Embryonic facial prominence (tissue), 1 donor: ENCODE data around the gene TRIM46.
"Not testable (repeated sequence)": the region's sequence is repeated elsewhere in the genome, so short reads cannot be mapped to it uniquely, and the experiment has no call there.

Experiments
- DNase-seq: peaks from one replicate; pipeline ENCODE4 v3.0.0-alpha.2; 2016; ENCODE audit errors: extremely low spot score

Gene TRIM46

DNA sequence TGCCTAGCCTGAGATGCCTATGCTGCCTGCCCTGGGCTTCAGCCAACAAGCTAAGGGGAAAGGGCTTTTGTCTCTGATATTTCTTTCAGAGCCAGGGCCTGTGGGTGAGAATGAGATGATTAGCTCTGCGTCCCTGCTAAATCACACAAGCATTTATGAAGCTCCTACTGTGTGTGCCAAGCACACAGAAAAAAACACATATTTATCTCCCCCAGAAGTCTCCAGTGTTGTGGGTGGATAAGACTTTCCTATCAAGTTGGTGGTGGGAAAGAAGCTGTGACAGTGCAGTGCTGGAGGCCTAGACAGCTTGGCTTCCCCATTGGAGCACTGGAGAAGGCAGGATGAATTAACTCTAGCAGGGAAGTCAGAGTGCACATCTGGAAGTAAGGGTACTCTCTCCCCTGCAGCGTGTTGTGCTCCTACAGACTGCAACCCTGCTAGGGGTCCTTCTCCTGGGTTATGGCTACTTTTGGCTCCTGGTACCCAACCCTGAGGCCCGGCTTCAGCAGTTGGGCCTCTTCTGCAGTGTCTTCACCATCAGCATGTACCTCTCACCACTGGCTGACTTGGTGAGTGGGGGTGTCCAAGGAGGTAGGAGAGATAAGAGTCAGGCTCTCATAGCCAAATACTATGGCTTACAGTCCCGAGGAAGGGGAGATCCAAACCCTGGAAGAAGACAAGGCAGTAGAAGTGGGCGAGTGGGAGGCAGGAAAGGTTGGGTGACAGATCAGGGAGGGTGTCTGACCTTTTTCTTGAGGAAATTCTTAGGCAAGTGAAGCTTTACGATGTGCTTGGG lies 36.3 kb upstream of the TRIM46 start:
- no peak for DNase-seq

DNA sequence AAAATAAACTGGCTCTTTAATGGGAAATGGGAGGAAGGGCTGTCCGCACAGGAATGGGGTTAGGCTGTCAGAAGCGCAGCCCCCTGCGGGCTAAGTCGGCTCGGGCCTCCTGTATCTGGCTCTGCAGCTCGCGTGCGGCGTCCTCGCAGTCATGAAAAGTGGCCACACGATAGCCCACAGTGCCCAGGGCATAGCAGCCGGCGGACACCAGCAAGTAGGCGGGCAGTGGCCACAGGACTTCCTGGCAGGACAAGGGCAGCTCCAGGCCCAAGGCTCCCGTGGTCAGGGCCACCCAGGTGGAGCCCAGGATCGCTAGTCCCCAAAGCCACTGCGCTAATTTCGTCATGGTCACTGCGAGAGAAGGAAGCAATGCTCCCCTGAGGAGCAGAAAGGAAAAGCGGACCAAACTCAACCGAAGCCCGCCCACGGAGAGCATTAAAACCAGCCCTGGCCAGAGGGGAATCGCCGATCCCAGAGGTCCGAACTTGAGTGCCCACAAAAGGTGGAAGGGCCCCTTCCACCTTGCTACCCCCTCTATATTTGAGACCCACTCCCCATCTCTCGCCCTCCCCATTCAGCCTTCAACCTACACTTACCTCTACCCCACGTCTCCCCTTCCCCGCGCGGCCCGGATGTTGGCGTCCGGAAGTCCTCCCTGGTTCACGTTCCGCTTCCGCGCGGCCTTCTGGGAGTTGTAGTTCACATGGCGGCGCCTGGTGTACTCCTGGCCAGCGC lies 33.6 kb upstream of the TRIM46 start, which contains the start of gene DPM3:
DPM3 (minus strand) TSS at position 637 of the 735 bp plus-strand sequence; CDS start at position 346, 291 bp downstream.
- DNase-seq = peak; percentile 71

DNA sequence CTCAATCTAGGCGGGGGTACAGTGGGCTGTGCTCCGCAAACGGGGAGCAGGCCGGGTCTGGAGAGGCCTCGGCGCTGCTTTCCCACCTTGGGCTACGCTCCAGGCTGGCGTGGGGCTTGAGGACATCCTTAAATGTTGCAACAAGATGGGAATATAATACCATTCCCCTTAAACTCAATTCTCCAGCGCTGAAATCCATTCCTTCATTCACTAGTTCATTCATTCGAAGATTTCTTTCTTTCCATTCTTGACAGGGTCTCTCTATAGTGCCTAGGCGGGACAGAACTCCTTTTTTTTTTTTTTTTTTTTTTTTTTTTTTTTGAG lies 33.1 kb upstream of the TRIM46 start:
- DNase-seq = no peak

DNA sequence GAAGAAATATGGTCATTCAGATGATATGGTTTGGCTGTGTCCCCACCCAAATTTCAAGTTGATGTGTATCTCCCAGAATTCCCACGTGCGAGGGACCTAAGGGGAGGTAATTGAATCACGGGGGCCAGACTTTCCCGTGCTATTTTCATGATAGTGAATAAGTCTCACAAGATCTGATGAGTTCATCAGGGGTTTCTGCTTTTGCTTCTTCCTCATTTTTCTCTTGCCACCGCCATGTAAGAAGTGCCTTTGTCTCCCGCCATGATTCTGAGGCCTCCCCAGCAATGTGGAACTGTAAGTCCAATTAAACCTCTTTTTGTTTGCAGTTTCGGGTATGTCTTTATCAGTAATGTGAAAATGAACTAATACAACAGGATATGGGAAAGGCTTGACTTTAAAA lies 31.9 kb upstream of the TRIM46 start:
- no peak for DNase-seq

DNA sequence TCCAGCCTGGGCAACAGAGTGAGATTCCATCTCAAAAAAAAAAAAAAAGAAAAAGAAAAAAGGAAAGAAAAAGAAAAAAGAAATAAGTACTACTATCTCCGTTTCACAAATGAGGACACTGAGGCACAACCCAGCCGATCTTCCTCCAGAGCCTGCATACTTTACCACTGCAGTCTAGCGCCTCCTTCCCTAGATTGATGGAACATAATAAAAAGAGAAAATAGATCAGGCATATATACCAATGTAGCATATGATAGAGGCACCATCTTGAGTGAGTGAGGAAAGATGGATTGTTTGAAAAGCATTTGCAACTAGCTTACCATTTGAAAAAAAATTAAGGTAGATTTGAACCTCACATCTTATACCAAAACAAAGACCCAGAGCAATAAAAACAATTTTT lies 28.2 kb upstream of the TRIM46 start:
- no peak for DNase-seq

DNA sequence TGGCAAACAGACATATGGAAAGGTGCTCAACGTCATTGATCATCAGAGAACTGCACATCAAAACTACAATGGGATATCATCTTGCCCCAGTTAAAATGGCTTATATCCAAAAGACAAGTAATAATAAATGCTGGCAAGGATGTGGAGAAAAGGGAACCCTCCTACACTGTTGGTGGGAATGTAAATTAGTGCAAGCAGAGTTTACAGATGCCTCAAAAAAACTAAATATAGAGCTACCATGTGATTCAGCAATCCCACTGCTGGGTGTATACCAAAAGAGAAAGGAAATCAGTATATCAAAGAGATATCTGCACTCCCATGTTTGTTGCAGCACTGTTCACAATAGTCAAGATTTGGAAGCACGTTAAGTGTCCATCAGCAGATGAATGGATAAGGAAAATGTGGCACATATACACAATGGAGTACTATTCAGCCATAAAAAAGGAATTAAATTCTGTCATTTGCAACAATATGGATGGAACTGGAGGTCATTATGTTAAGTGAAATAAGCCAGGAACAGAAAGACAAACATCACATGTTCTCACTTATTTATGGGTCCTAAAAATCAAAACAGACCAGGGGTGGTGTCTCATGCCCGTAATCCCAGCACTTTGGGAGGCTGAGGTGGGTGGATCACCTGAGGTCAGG lies 17.5 kb upstream of the TRIM46 start:
- not testable (repeated sequence) for DNase-seq

DNA sequence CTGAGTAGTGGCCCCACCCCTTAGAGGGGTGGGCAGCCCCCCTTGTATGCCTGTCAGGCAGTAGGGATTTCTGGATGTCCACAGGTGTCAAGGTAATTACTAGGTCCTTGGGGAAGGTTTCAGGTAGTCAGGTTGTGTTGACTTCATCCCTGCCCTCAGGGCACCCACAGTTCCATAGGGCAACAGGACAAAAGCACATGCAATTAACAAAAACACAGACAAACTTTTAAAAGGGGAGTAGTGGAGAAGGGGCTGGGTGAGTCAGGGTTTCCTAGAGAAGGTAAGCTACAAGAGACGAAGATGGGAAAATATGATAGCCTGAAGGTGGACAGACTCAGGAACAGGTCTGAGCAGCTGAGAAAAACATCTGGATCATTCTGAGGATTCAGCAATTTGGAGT lies 14.7 kb upstream of the TRIM46 start:
- no peak for DNase-seq

DNA sequence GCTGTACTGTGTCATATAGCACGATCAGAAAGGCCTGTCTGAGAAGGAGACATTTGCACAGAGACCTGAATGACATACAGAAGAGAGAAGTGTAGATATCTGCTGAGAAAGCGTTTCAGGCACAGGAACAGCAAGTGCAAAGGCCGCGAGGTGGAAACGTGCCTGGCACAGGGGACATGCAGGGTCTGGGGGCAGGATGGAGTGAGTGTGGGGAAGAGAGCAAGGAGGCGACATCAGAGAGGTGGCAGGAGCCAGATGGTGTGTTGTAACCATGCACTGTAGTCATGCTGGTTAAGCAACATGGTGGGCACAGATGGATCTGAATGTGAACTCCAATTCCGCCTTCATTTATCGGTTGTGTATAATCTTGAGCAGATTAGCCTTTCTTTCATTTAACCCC lies 13.5 kb upstream of the TRIM46 start:
- no peak for DNase-seq

DNA sequence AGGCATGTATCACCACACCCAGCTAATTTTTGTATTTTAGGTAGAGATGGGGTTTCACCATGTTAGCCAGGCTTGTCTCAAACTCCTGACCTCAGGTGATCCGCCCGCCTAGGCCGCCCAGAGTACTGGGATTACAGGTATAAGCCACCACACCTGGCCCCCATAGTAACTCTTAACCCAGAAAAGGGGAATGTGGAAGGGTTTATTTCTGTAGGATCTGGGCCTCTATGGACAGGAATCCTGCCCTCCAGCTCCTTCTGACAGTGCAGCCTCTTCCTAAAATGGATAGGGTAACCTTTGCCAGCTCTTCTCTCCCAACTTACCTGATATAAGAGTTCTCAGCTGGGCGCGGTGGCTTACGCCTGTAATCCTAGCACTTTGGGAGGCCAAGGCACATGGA lies 11.0 kb upstream of the TRIM46 start:
- DNase-seq = not testable (repeated sequence)

DNA sequence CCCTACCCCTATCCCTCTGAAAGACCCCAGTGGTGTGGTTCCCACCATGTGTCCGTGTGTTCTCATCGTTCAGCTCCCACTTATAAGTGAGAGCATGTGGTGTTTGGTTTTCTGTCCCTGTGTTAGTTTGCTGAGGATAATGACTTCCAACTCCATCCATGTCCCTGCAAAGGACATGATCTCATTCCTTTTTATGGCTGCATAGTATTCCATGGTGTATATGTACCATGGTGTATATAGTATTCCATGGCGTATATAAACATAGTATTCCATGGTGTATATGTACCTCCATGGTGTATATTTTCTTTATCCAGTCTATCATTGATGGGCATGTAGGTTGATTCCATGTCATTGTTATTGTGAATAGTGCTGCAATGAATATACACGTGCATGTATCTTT lies 9.9 kb upstream of the TRIM46 start:
- DNase-seq = not testable (repeated sequence)

DNA sequence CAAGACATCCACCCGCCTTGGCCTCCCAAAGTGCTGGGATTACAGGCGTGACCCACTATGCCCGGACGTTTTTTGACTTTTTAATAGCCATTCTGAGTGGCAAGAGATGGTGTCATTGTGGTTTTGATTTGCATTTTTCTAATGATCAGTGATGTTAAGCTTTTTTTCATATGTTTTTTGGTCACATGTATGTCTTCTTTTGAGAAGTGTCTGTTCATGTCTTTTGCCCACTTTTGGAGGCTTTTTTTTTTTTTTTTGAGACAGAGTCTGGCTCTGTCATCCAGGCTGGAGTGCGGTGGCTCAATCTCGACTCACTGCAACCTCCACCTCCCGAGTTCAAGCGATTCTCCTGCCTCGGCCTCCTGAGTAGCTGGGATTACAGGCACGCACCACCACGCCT lies 9.0 kb upstream of the TRIM46 start:
- not testable (repeated sequence) for DNase-seq

DNA sequence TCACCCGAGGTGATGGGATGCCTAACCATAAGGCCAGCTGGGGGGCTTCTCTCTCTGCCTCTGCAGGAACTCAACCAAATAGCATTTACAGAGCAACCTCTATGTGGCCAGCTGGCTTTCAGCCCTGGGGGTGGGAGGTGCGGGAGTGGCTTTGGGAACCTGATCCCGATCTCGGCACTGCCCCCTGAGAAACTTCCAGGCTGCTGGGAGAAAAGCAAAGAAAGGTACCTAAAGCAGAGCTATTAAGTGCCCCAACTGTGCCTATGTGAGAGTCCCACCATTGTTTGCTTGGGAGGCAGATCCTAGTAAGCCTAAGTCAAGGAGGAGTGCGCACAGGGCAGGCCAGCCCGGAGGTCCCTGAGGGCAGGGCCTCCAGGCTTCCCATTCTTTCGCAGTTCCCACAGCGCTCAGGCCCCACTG lies 7.6 kb upstream of the TRIM46 start:
- DNase-seq = no peak

DNA sequence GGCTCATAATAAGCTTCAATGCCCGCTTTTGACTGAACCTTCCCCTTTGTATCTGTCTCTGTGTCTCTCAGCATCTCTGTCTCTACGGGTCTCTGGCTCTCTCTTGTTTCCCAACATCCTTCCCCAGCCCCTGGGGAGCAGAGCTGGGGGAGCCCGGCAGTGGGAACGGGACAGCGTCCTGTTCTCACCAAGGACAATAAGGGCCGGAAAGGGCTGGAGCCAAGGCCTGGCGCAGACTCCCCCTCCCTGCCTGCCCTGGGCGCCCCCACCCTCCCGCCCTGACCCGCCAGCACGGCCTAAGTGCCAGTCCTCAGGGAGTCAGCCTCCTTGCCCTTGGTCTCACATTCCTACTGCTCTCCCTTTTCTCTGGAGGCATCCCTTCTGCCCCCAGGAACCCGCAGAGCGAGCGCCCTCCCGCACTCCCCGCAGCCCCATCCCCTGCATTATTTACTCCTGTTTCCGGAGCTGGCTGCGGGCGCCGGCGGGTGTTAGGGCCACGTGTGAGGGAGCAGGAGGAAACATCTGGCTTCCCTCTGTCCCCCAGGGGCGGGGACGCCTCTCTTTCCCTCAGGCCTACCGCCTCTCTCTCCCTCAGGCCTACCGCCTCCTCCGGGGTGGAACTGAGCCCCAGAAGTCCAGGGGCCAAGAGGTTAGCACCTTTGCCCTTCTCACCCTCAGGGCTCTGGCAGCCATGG lies 7.0 kb upstream of the TRIM46 start:
- no peak for DNase-seq

DNA sequence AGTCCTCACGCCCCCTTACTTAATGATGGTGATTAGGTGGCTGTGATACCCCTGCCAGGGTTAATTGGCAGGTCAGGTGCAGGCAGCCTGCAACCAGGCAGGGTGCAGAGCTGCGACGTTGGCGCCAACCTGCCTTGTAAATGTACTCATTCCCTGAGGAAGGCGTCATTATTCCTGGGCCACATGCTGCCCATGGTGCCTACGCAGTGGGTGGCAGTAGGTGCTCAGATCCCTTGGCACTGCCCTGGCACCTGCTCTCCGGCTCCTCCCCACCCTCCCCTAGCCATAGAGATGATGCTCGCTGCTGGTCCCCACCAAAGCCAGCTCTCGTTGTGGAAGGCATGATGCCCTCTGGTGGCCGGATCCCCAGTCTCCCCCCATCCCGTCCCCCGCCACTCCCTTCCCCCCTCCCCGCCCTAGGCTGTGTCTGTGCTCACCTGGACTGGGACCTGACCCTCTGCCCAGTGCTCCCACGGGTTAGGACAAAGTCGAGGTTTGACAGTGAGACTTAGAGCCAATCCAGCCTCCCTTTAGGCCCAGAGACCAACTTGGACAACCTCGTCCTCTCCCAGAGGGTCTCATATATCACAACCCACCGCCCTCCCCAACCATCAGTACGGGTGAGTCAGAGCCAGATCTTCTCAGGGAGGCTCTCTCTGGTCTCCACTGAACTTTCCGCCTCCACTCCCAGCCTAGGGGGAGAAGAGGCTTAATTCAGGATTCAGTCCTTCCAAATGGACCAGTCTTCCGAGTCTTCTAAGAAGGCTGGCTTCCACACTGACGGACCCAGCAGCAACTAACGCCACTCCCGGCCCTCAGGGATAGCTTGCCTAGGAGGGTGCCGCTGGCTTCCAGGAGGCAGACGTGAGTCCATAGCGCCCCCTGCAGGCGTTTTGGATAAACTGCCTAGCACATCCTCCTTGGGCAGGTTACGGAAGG lies 6.2 kb upstream of the TRIM46 start:
- DNase-seq = no peak

DNA sequence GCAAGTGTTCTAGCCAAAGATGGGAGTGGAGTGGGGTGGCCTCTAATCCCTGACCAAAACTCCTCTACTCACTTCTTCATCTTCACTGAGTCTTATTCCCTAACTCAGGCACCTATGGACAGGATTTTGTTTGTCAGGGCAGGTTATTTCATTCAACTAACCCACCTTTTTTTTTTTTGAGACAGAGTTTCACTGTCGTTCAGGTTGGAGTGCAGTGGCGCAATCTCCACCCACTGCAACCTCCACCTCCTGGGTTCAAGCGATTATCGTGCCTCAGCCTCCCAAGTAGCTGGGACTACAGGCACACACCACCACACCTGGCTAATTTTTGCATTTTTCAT lies 5.6 kb upstream of the TRIM46 start:
- not testable (repeated sequence) for DNase-seq

DNA sequence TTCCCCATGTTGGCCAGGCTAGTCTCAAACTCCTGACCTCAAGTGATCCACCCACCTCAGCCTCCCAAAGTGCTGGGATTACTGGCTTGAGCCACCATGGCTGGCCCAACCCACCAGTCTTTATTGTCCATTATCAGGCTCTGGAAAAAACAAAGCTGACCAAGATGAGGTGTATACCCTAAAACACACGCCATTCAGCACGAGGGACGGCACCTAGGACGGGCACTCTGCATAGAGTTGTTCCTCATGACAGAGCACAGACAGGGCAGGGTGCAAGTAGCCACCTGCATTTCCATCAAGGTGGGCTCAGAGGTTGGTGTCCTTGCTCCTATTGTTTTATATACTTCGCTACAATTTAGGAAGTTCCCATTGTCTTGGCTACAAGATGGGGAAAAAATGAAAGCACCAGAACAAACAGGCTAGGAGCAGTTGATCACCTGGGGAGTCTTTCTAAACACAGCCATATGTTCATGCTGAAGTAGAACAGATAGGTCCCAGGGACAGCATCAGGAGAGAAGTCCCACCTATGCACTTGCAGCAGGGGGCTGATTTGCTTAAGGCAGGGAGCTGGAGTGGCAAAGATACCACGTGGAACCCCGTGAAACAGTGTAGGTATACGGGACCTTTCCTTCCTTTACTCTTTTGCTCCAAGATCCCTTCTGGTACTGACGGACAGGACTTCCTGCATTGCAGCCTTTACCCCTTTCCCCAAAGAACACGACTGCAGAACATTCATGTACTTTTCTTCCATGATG lies 5.0 kb upstream of the TRIM46 start:
- no peak for DNase-seq

DNA sequence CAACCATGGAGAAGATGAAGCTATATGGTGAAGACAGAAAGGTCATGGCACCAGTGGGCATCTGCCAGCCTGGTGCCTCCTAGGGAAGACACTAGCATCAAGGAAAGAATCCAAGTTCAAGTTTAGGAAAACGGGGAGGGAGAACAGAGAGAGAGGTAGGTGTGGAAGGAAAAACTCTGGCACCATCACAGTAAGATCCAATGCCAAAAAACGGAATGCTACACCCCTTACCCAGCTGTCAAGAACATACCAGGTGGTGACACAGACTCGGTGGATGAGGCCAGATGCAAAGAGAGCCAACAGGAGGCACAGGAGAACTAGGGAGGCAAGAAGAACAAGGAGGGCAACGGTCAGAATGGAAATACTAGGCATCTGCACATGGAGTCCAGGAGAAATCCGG lies 4.1 kb upstream of the TRIM46 start:
- DNase-seq = no peak

DNA sequence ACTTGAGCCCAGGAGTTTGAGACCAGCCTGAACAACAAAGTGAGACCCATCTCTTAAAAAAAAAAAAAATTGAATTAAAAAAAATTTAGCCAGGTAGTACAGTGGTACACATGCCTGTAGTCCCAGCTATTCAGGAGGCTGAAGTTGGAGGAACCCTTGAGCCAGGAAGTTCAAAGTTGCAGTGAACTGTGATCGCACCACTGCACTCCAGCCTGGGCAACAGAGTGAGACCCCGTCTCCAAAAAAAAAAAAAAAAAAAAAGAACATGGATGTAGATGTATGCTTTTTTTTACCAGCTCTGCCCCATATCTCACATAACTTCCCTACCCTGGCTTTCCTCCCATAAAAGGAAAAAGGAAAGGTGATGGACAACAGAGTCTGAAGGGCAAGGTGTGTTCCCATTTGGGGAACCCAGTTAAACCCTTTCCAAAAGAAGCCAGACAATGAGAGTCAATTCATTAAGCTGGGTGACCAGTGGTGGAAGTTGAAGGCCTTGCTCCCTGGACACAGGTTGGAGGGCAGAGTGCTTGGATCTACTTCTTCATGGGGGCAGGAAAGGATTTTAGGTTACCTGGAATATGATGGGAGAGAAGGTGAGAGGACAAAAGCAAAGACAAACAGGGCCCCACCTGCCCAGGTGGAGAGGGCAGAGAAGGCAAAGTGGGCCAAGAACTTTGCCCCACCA lies 3.4 kb upstream of the TRIM46 start:
- no peak for DNase-seq

DNA sequence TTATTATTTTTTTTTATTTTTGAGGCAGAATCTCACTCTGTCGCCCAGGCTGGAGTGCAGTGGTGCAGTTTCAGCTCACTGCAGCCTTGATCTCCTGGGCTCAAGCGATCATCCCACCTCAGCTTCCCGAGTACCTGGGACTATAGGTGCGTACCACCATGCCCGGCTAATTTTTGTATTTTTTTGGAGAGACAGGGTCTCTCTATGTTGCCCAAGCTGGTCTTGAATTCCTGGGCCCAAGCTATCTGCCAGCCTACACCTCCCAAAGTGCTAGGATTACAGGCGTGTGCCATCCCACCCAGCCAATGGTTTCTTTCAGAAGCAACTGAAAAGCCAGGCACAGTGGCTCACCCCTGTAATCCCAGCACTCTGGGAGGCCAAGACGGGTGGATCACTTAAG lies 2.8 kb upstream of the TRIM46 start:
- DNase-seq = no peak
